ENCODE data around the gene TFDP2.

The TFDP2 gene

GRCh38 chr3:142065344-142065743, 84.0 kb downstream of the TFDP2 start:
- TF ChIP-seq ZFX (IDR thresholded peaks at IDR 0.05; ENCODE audit: borderline replicate concordance) (no peak), CTCF (IDR thresholded peaks at IDR 0.05) (no peak)
- H3K27ac ChIP-seq, result no peak overlapping the region

GRCh38 chr3:142064454-142064853, 84.9 kb downstream of the TFDP2 start:
- TF ChIP-seq ZFX (IDR thresholded peaks at IDR 0.05; ENCODE audit: borderline replicate concordance), result no peak
- TF ChIP-seq CTCF (IDR thresholded peaks at IDR 0.05), result no peak

GRCh38 chr3:142057331-142057725, 92.0 kb downstream of the TFDP2 start:
- TF ChIP-seq ZFX (IDR thresholded peaks at IDR 0.05; ENCODE audit: borderline replicate concordance), result no peak
- TF ChIP-seq CTCF (IDR thresholded peaks at IDR 0.05), result no peak

More at GRCh38 chr3:142064454-142064853, 84.9 kb downstream of the TFDP2 start:
- no peak overlapping the region for H3K27ac ChIP-seq

GRCh38 chr3:142056656-142057330, 92.6 kb downstream of the TFDP2 start:
- no peak for TF ChIP-seq CTCF (IDR thresholded peaks at IDR 0.05)
- TF ChIP-seq ZFX (IDR thresholded peaks at IDR 0.05; ENCODE audit: borderline replicate concordance), result no peak
- H3K27ac ChIP-seq, result no peak overlapping the region

More at GRCh38 chr3:142057331-142057725, 92.0 kb downstream of the TFDP2 start:
- no peak overlapping the region for H3K27ac ChIP-seq

GRCh38 chr3:142053835-142054234, 95.5 kb downstream of the TFDP2 start:
- H3K27ac ChIP-seq, result no peak overlapping the region
- TF ChIP-seq ZFX (IDR thresholded peaks at IDR 0.05; ENCODE audit: borderline replicate concordance), result no peak
- TF ChIP-seq CTCF (IDR thresholded peaks at IDR 0.05), result no peak

GRCh38 chr3:142053244-142053643, 96.1 kb downstream of the TFDP2 start:
- no peak for TF ChIP-seq ZFX (IDR thresholded peaks at IDR 0.05; ENCODE audit: borderline replicate concordance)
- TF ChIP-seq CTCF (IDR thresholded peaks at IDR 0.05), result no peak
- no peak overlapping the region for H3K27ac ChIP-seq

GRCh38 chr3:142051351-142051750, 98.0 kb downstream of the TFDP2 start:
- TF ChIP-seq ZFX (IDR thresholded peaks at IDR 0.05; ENCODE audit: borderline replicate concordance), result no peak
- no peak for TF ChIP-seq CTCF (IDR thresholded peaks at IDR 0.05)
- no peak overlapping the region for H3K27ac ChIP-seq

Data from 22Rv1 (cell line).